Vagina (tissue), 2 donors: ENCODE results near the gene LRRC31.

Experiments
- CTCF ChIP-seq, 3 experiments: fragments of 450-650 bp in 2 of 3; fragments of 200-600 bp in 1 of 3; sonication (generic) in 1 of 3; IDR thresholded peaks; one replicate each; pipeline ENCODE4 v1.5.1; 2017 to 2019; ENCODE audit warnings: antibody characterized with exemption in 3 of 3, mild to moderate bottlenecking in 2 of 3, moderate library complexity in 2 of 3
- POLR2A ChIP-seq, 2 donors: fragments of 450-650 bp; IDR thresholded peaks; one replicate each; pipeline ENCODE4 v1.6.1; 2017; ENCODE audit warnings: antibody characterized with exemption in 2 of 2, mild to moderate bottlenecking in 2 of 2, moderate library complexity in 2 of 2

- TF ChIP-seq CTCF (IDR thresholded peaks at IDR 0.05) (no peak), POLR2A (IDR thresholded peaks at IDR 0.05) (no peak)
These were observed 56.5 kb downstream of the LRRC31 start for GRCh38 chr3:169813278-169813677.
